H9 (cell line): ENCODE results near the gene TIAM1. TPM values are rescaled to one million over a fixed set of nuclear protein-coding genes. Genes with fewer than 3 reads are reported as not detected.

Experiments
- DNase-seq: peaks from one replicate; pipeline ENCODE4 v3.0.0-alpha.2; 2017
- H2AFZ ChIP-seq: one replicate; pipeline ENCODE4 v1.6.1; 2013; ENCODE audit warnings: mild to moderate bottlenecking, low read length, control low read depth, moderate library complexity
- H2AK5ac ChIP-seq: 2 replicates; pipeline ENCODE4 v1.6.1; 2013; ENCODE audit warnings: low read length, control low read depth, mixed read lengths; ENCODE audit not compliant: insufficient read length
- H2BK120ac ChIP-seq: one replicate; pipeline ENCODE4 v1.6.1; 2013; ENCODE audit warnings: low read depth, mild to moderate bottlenecking, low read length, control low read depth, inconsistent platforms; ENCODE audit not compliant: poor library complexity, severe bottlenecking
- H2BK12ac ChIP-seq: 2 replicates; pipeline ENCODE4 v1.6.1; 2013; ENCODE audit warnings: low read length, control low read depth, mixed read lengths, low read depth; ENCODE audit not compliant: insufficient read length
- H2BK15ac ChIP-seq: 2 replicates; pipeline ENCODE4 v1.6.1; 2013; ENCODE audit warnings: low read depth, low read length, control low read depth
- H2BK20ac ChIP-seq: one replicate; pipeline ENCODE4 v1.6.1; 2013; ENCODE audit warnings: low read depth, mild to moderate bottlenecking, low read length, control low read depth, inconsistent platforms; ENCODE audit not compliant: poor library complexity, severe bottlenecking
- H2BK5ac ChIP-seq: 2 replicates; pipeline ENCODE4 v1.6.1; 2013; ENCODE audit warnings: low read length, control low read depth, mixed read lengths; ENCODE audit not compliant: insufficient read length
- H3K14ac ChIP-seq: 2 replicates; pipeline ENCODE4 v1.6.1; 2013; ENCODE audit warnings: low read length, control low read depth; ENCODE audit not compliant: insufficient read depth
- H3K18ac ChIP-seq: 2 replicates; pipeline ENCODE4 v1.6.1; 2013; ENCODE audit warnings: low read depth, mild to moderate bottlenecking, mixed read lengths, low read length, control low read depth; ENCODE audit not compliant: insufficient read length
- H3K23ac ChIP-seq: 2 replicates; pipeline ENCODE4 v1.6.1; 2013; ENCODE audit warnings: low read length, control low read depth, mixed read lengths, low read depth; ENCODE audit not compliant: insufficient read length
- H3K23me2 ChIP-seq: 2 replicates; pipeline ENCODE4 v1.6.1; 2013; ENCODE audit warnings: low read depth, mild to moderate bottlenecking, mixed read lengths, low read length, control low read depth; ENCODE audit not compliant: insufficient read length, poor library complexity, severe bottlenecking
- H3K27ac ChIP-seq: 2 replicates; pipeline ENCODE4 v1.5.1; 2013; ENCODE audit warnings: low read length, control low read depth, mixed read lengths, low read depth; ENCODE audit not compliant: insufficient read length
- H3K27me3 ChIP-seq: 2 replicates; pipeline ENCODE4 v1.6.1; 2013; ENCODE audit warnings: low read length, control low read depth, inconsistent platforms; ENCODE audit not compliant: insufficient read depth
- H3K4ac ChIP-seq: 2 replicates; pipeline ENCODE4 v1.6.1; 2013; ENCODE audit warnings: low read depth, mild to moderate bottlenecking, control low read depth, inconsistent platforms, low read length, moderate library complexity
- H3K4me1 ChIP-seq: 2 replicates; pipeline ENCODE4 v1.6.1; 2013; ENCODE audit warnings: low read length, control low read depth, inconsistent platforms; ENCODE audit not compliant: insufficient read depth
- H3K4me2 ChIP-seq: 2 replicates; pipeline ENCODE4 v1.6.1; 2013; ENCODE audit warnings: low read length, control low read depth, mixed read lengths; ENCODE audit not compliant: insufficient read length, insufficient read depth
- H3K56ac ChIP-seq: 2 replicates; pipeline ENCODE4 v1.6.1; 2013; ENCODE audit warnings: low read depth, mild to moderate bottlenecking, mixed read lengths, low read length, control low read depth; ENCODE audit not compliant: insufficient read length
- H3K79me1 ChIP-seq: 2 replicates; pipeline ENCODE4 v1.6.1; 2013; ENCODE audit warnings: low read depth, mild to moderate bottlenecking, moderate library complexity, low read length, control low read depth, inconsistent platforms; ENCODE audit not compliant: insufficient read depth, poor library complexity, severe bottlenecking
- H3K79me2 ChIP-seq: 2 replicates; pipeline ENCODE4 v1.6.1; 2013; ENCODE audit warnings: low read length, control low read depth, inconsistent platforms; ENCODE audit not compliant: insufficient read depth
- H3K9ac ChIP-seq: 2 replicates; pipeline ENCODE4 v1.6.1; 2013; ENCODE audit warnings: low read length, control low read depth, mixed read lengths; ENCODE audit not compliant: insufficient read length; ENCODE audit errors: extremely low read depth
- H3K9me3 ChIP-seq: one replicate; pipeline ENCODE4 v1.6.1; 2013; ENCODE audit warnings: low read depth, low read length, inconsistent platforms; ENCODE audit not compliant: control insufficient read depth
- H3T11ph ChIP-seq: one replicate; pipeline ENCODE4 v1.6.1; 2013; ENCODE audit warnings: mild to moderate bottlenecking, low read length, control low read depth, inconsistent platforms
- H4K20me1 ChIP-seq: one replicate; pipeline ENCODE4 v1.6.1; 2013; ENCODE audit not compliant: control insufficient read depth, insufficient read length, insufficient read depth
- H4K5ac ChIP-seq: 2 replicates; pipeline ENCODE4 v1.6.1; 2013; ENCODE audit warnings: low read depth, mild to moderate bottlenecking, mixed read lengths, low read length, control low read depth; ENCODE audit not compliant: insufficient read length
- H4K8ac ChIP-seq: replicated peaks from 2 replicates; pipeline ENCODE4 v1.6.1; 2013; ENCODE audit warnings: low read length, control low read depth, mixed read lengths, low read depth; ENCODE audit not compliant: insufficient read length
- H4K91ac ChIP-seq: 2 replicates; pipeline ENCODE4 v1.6.1; 2013; ENCODE audit warnings: low read depth, mild to moderate bottlenecking, moderate library complexity, mixed read lengths, low read length, control low read depth; ENCODE audit not compliant: insufficient read length
- H3K27ac Mint-ChIP-seq, 3 experiments: 2 replicates in 2 of 3; 3 replicates in 1 of 3; pipeline ENCODE4 v1.8.0; 2020 to 2021; ENCODE audit warnings: mixed read lengths in 3 of 3, mild to moderate bottlenecking in 1 of 3, moderate library complexity in 1 of 3
- H3K27me3 Mint-ChIP-seq: 2 replicates; pipeline ENCODE4 v1.8.0; 2021; ENCODE audit warnings: low read depth, mild to moderate bottlenecking, moderate library complexity, mixed read lengths
- H3K36me3 Mint-ChIP-seq, 3 experiments: 2 replicates in 2 of 3; 3 replicates in 1 of 3; pipeline ENCODE4 v1.8.0; 2020 to 2021; ENCODE audit warnings: low read depth in 3 of 3, mixed read lengths in 3 of 3; ENCODE audit not compliant: insufficient read depth in 1 of 3
- H3K4me1 Mint-ChIP-seq, 2 experiments: 2 replicates each; pipeline ENCODE4 v1.8.0; 2020; ENCODE audit warnings: mixed read lengths in 2 of 2
- H3K4me3 Mint-ChIP-seq, 2 experiments: 2 replicates in 1 of 2; 3 replicates in 1 of 2; pipeline ENCODE4 v1.8.0; 2020 to 2021; ENCODE audit warnings: mild to moderate bottlenecking in 2 of 2, mixed read lengths in 2 of 2, moderate library complexity in 1 of 2
- H3K9me3 Mint-ChIP-seq, 2 experiments: 2 replicates in 1 of 2; 3 replicates in 1 of 2; pipeline ENCODE4 v1.8.0; 2020; ENCODE audit warnings: mild to moderate bottlenecking in 2 of 2, mixed read lengths in 2 of 2, moderate library complexity in 1 of 2
- WGBS: extraction: QIAGEN DNeasy Blood & Tissue Kit; methylation state at CpG from one replicate; pipeline ENCODE4 v1.1.7; 2013; ENCODE audit warnings: missing lambda C conversion rate, low lambda C conversion rate, mixed read lengths; ENCODE audit not compliant: insufficient read length; ENCODE audit errors: extremely low coverage; 5-methylcytosine and 5-hydroxymethylcytosine counted together
- total RNA-seq: library from RNA; stranded (reverse); gene quantifications from 2 replicates; pipeline ENCODE4 v1.2.1, GENCODE V29; 2021
- TF ChIP-seq, protein P1 (sequence below): fragments of 200-600 bp; sonication (generic); conservative IDR thresholded peaks from 3 replicates; pipeline ENCODE4 v1.8.0; 2021; ENCODE audit warnings: antibody characterized with exemption, mild to moderate bottlenecking

Gene TIAM1
- total RNA-seq, 1 experiment from 2014 or later: 23.1 TPM

DNA sequence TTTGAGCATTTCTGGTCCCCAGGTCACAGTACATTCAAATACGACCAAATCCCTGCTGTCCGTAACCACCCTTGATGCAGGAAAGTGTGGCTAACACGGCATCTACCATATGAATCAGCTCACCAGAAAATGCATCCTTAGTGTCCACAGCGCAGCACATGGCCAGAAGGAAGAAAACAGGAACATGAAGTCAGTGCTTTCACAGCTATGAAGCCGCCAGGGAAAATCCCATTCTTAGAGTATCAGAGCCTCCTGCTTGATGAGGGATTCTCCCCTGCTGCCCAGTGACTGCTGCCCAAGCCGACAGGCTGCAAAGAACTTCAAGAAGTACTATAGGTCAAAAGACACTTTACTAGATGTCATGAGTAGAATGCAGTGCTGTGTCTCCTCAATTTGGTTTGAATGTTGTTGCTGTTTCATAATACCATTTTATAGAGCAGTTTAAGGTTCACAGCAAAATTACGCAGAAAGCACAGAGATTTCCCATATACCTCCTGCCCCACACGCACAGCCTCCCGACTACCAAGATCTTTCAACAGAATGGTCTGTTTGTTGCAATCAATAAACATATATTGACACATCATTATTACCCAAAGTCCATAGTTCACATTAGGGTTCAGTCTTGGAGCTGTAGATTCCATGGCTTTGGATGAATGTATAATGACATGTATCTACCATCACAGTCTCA is 14.5 kb downstream of the TIAM1 start:
- 0 out of 5 replicates have a peak, but pooled peaks cover 0 to 4% of the 10 kb centered on the region in 2 experiments for H3K9me3 Mint-ChIP-seq
- H4K91ac ChIP-seq: no peak overlapping the region
- H3K27me3 Mint-ChIP-seq: no peaks in the 10 kb centered on the region
- H3T11ph ChIP-seq: no peak overlapping the region
- H3K4me1 ChIP-seq: no peaks in the 10 kb centered on the region
- no peak overlapping the region for H3K18ac ChIP-seq
- H3K56ac ChIP-seq: no peak overlapping the region
- no peak overlapping the region for H2AFZ ChIP-seq
- H3K9ac ChIP-seq: no peak overlapping the region
- no peak overlapping the region for H4K5ac ChIP-seq
- no peak overlapping the region for H2BK5ac ChIP-seq
- no peak overlapping the region for H2BK120ac ChIP-seq
- H3K4ac ChIP-seq: no peak overlapping the region
- TF ChIP-seq, protein P1, sequence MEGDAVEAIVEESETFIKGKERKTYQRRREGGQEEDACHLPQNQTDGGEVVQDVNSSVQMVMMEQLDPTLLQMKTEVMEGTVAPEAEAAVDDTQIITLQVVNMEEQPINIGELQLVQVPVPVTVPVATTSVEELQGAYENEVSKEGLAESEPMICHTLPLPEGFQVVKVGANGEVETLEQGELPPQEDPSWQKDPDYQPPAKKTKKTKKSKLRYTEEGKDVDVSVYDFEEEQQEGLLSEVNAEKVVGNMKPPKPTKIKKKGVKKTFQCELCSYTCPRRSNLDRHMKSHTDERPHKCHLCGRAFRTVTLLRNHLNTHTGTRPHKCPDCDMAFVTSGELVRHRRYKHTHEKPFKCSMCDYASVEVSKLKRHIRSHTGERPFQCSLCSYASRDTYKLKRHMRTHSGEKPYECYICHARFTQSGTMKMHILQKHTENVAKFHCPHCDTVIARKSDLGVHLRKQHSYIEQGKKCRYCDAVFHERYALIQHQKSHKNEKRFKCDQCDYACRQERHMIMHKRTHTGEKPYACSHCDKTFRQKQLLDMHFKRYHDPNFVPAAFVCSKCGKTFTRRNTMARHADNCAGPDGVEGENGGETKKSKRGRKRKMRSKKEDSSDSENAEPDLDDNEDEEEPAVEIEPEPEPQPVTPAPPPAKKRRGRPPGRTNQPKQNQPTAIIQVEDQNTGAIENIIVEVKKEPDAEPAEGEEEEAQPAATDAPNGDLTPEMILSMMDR: no peak
- DNase-seq: no peak
- no peaks in the 10 kb centered on the region for H3K9me3 ChIP-seq
- H3K27ac ChIP-seq: no peak overlapping the region
- H3K4me2 ChIP-seq: no peak overlapping the region
- peaks cover 0 to 2% of the 10 kb centered on the region in 2 experiments; a peak in 1 of 4 replicates for H3K4me1 Mint-ChIP-seq
- H3K23me2 ChIP-seq: no peaks in the 10 kb centered on the region
- no peak overlapping the region for H2BK20ac ChIP-seq
- no peak overlapping the region for H2AK5ac ChIP-seq
- peaks cover 7 to 23% (median 18%) of the 10 kb centered on the region in 3 experiments for H3K36me3 Mint-ChIP-seq
- no peaks in the 10 kb centered on the region for H3K79me1 ChIP-seq
- no peak overlapping the region for H3K14ac ChIP-seq
- H2BK12ac ChIP-seq: no peak overlapping the region
- H4K8ac ChIP-seq: no peak overlapping the region
- no peaks in the 10 kb centered on the region for H3K27me3 ChIP-seq
- no peak overlapping the region for H3K23ac ChIP-seq
- H4K20me1 ChIP-seq: no peaks in the 10 kb centered on the region
- no peak overlapping the region; a peak in 1 of 7 replicates for H3K27ac Mint-ChIP-seq
- WGBS: no CpG with 5 or more reads among the region's 9 CpGs
- H3K79me2 ChIP-seq: no peaks in the 10 kb centered on the region; the same call in 1 of the 2 replicates
- H3K4me3 Mint-ChIP-seq: no peak overlapping the region
- no peak overlapping the region for H2BK15ac ChIP-seq
